Thoracic aorta (tissue), 2 donors: ENCODE data around the gene FAM25C. TPM values are rescaled to one million over a fixed set of nuclear protein-coding genes. Genes with fewer than 3 reads are reported as not detected.
"Not testable (repeated sequence)": the region's sequence is repeated elsewhere in the genome, so short reads cannot be mapped to it uniquely, and the experiment has no call there.

Experiments
- ATAC-seq: fragments of 150-250 bp; one replicate; pipeline ENCODE4 v1.8.0; 2017; ENCODE audit warnings: low read depth; ENCODE audit not compliant: insufficient number of reproducible peaks, low FRiP score
- DNase-seq: peaks from one replicate; pipeline ENCODE4 v3.0.0-alpha.2; 2020; ENCODE audit warnings: low spot score
- H3K27ac ChIP-seq, 2 donors: fragments of 200-600 bp; sonication (generic); 1 replicate in 1 of 2; 2 replicates in 1 of 2; pipeline ENCODE4 v1.5.1; 2016; ENCODE audit warnings: mild to moderate bottlenecking in 2 of 2, moderate library complexity in 2 of 2
- H3K27me3 ChIP-seq: fragments of 200-600 bp; sonication (generic); replicated peaks from 2 replicates; pipeline ENCODE4 v1.6.0; 2016; ENCODE audit warnings: mild to moderate bottlenecking; ENCODE audit not compliant: insufficient read depth
- H3K36me3 ChIP-seq: fragments of 200-600 bp; sonication (generic); one replicate; pipeline ENCODE4 v1.5.1; 2016
- H3K4me1 ChIP-seq, 2 donors: fragments of 200-600 bp; sonication (generic); 1 replicate in 1 of 2; 2 replicates in 1 of 2; pipeline versions ENCODE4 v1.5.1 to v1.6.0; 2016; ENCODE audit warnings: low read depth in 2 of 2, mild to moderate bottlenecking in 1 of 2; ENCODE audit not compliant: control insufficient read depth in 1 of 2
- H3K4me3 ChIP-seq: fragments of 200-600 bp; sonication (generic); 2 replicates; pipeline ENCODE4 v1.5.1; 2016; ENCODE audit warnings: mild to moderate bottlenecking
- H3K9me3 ChIP-seq: fragments of 200-600 bp; sonication (generic); 2 replicates; pipeline ENCODE4 v1.5.1; 2016
- total RNA-seq, 2 donors: library from RNA; depleted of rRNA; stranded (reverse); fragments of >200 nt; gene quantifications; one replicate each; pipeline versions ENCODE4 v1.1.0 to v1.2.3, GENCODE V29; 2016

Gene FAM25C
- total RNA-seq, 2 donors from 2014 or later = not detected

- H3K36me3 ChIP-seq, H3K9me3 ChIP-seq, DNase-seq, H3K4me1 ChIP-seq, H3K27me3 ChIP-seq, ATAC-seq, H3K27ac ChIP-seq, H3K4me3 ChIP-seq: not testable (repeated sequence)
Observed at GRCh38 chr10:47975409-47975808, 24.2 kb downstream of the FAM25C start.

GRCh38 chr10:47973131-47973530 lies 26.5 kb downstream of the FAM25C start:
- not testable (repeated sequence) for H3K4me1 ChIP-seq, H3K27ac ChIP-seq, H3K36me3 ChIP-seq, H3K4me3 ChIP-seq, H3K27me3 ChIP-seq, ATAC-seq, DNase-seq, H3K9me3 ChIP-seq

- H3K4me1 ChIP-seq, H3K36me3 ChIP-seq, DNase-seq, H3K27me3 ChIP-seq, H3K4me3 ChIP-seq, H3K9me3 ChIP-seq, ATAC-seq, H3K27ac ChIP-seq: not testable (repeated sequence)
Observed at GRCh38 chr10:47972077-47972476, 27.5 kb downstream of the FAM25C start.

GRCh38 chr10:47971598-47971997 lies 28.0 kb downstream of the FAM25C start:
- ATAC-seq, H3K4me1 ChIP-seq, H3K4me3 ChIP-seq, H3K36me3 ChIP-seq, H3K27ac ChIP-seq, DNase-seq, H3K27me3 ChIP-seq, H3K9me3 ChIP-seq: not testable (repeated sequence)

DNA sequence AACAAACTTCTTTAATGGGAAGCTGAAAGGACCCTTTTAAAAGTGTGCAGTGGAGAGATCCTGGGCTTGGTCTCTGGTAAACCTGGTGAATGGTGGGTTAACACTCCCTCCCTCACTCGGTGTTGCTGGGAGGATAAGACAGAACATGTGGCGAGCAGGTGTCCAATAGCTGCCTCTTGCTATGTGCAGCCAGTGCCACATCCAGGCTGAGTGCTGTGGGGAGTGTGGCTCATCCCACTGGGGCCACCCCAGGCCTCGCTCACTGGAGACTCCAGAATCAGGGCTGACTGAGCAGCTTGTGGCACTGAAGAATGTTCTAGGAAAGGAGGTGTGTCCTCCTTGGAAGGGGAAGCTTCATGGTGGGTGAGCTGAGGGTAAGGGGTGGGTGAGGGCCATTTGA lies 29.5 kb downstream of the FAM25C start:
- not testable (repeated sequence) for H3K27ac ChIP-seq, DNase-seq, H3K9me3 ChIP-seq, H3K4me1 ChIP-seq, H3K27me3 ChIP-seq, ATAC-seq, H3K36me3 ChIP-seq, H3K4me3 ChIP-seq

DNA sequence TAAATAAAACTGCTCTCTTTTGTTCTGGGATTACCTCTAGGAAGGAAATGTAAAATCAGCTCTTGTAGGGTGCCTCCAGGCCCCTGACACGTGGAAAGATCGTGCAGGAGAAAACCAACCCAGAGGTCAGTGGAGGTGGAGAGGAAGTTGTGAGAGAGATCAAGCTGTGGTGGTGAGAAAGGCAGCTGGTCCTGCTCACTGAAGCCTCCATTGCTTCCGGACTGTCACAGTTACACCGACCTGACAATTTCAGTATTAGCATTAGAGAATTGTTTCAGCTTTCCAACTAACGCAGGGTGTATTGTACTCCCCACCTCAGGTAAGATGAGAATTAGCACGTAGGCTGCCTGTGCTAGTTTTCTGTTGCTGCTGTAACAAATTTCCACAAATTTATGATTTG lies 30.6 kb downstream of the FAM25C start:
- not testable (repeated sequence) for H3K4me3 ChIP-seq, H3K9me3 ChIP-seq, H3K27me3 ChIP-seq, H3K36me3 ChIP-seq, DNase-seq, H3K27ac ChIP-seq, ATAC-seq, H3K4me1 ChIP-seq

DNA sequence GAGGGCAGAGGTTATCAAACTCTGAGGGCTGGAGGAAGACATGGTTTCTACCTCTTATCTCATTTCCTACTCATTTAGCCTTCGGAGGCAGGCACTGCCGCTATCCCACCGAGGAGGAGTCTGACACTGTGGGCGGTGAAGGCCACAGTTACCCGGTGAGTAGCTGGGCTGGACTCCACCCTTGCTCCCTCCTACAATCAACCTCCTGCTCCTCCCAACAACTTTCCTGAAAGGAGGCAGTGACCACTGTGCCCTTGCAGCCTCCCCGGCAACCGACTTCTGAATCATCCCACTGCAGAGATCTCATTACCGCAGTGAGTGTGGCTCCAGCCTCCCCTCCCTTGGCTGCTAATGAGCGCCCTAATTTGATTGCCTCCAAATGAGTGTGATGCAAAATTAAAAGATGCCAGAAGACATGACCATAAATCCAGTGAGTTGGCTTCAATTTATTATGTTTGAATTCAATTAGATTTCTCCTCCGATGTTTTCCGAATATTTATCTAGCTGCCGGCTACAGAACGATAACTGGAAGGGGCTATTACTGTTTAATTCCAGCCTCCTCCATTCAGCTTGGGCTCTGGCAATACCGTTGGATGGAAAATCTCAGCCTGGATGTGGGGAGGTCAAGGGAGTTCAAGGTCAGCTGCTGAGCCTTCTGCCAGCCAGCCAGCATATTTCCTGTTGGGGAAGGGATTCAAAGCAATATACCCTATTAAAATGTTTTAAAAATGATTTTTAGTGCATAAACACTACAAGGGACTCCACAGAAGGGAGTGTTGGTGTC lies 35.1 kb downstream of the FAM25C start:
- not testable (repeated sequence) for ATAC-seq, H3K9me3 ChIP-seq, DNase-seq, H3K4me1 ChIP-seq, H3K4me3 ChIP-seq, H3K27me3 ChIP-seq, H3K36me3 ChIP-seq, H3K27ac ChIP-seq

- H3K9me3 ChIP-seq = not testable (repeated sequence)
Observed at GRCh38 chr10:47962785-47963184, 36.8 kb downstream of the FAM25C start.

DNA sequence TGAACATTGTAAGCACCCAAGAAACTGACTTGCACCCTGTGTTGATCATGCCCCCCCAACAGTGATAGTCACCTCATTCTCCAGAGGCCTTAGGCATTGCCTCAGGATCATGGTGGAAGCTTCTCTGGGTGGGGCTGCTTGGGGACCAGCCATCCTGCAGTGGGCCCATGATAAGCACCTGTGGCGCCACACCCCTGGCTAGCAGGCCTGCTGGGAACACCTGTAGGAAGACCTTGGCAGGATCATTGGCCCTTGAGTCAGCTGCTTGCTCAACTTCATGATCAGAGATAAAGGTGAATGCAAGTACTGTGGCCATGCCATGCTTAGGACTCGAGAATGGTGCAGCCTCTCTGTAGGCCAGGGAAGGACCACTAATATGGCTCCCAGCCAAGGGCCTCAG lies 38.9 kb downstream of the FAM25C start:
- not testable (repeated sequence) for H3K27me3 ChIP-seq, H3K4me3 ChIP-seq, H3K36me3 ChIP-seq, H3K9me3 ChIP-seq, DNase-seq, H3K27ac ChIP-seq, ATAC-seq, H3K4me1 ChIP-seq

More at GRCh38 chr10:47962785-47963184, 36.8 kb downstream of the FAM25C start:
- H3K4me3 ChIP-seq, ATAC-seq, H3K27me3 ChIP-seq, H3K36me3 ChIP-seq, DNase-seq, H3K4me1 ChIP-seq, H3K27ac ChIP-seq: not testable (repeated sequence)

DNA sequence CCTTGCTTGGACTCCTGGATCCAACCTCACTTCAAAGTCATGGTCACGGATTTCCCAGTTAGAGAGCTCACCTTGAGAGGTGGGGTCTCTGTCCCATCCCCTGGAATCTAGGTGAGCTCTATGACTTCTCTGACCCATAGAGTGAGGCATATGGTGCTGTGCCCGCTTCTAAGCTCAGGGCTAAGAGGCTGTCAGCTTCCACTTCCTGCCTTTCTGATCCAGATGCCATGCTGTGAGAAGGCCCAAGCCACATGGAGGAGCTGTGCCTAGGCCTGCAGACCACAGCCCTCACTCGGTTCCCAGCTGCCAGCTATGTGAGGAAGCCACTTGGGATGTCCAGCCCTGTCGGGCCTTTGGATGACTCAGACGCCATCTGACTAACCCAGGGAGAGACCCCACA lies 39.9 kb downstream of the FAM25C start:
- H3K4me1 ChIP-seq, ATAC-seq, H3K4me3 ChIP-seq, H3K27me3 ChIP-seq, H3K36me3 ChIP-seq, DNase-seq, H3K9me3 ChIP-seq, H3K27ac ChIP-seq: not testable (repeated sequence)

- ATAC-seq, H3K27me3 ChIP-seq, DNase-seq, H3K9me3 ChIP-seq, H3K36me3 ChIP-seq, H3K27ac ChIP-seq, H3K4me1 ChIP-seq, H3K4me3 ChIP-seq: not testable (repeated sequence)
Observed at GRCh38 chr10:47957158-47957557, 42.4 kb downstream of the FAM25C start.

- not testable (repeated sequence) for H3K9me3 ChIP-seq, DNase-seq, ATAC-seq, H3K36me3 ChIP-seq, H3K27me3 ChIP-seq, H3K4me1 ChIP-seq, H3K4me3 ChIP-seq, H3K27ac ChIP-seq
Observed at GRCh38 chr10:47947424-47947823, 52.2 kb downstream of the FAM25C start.
